Skeletal muscle satellite cell (primary cell): Measurements from ENCODE around the gene PTH1R.

Experiments used
- H3K27me3 ChIP-seq: 2 replicates; pipeline ENCODE4 v1.7.0; 2013; ENCODE audit warnings: low read length; ENCODE audit not compliant: control insufficient read depth, insufficient read depth
- H3K36me3 ChIP-seq: 2 replicates; pipeline ENCODE4 v1.7.0; 2013; ENCODE audit warnings: mild to moderate bottlenecking, control low read depth, low read length; ENCODE audit not compliant: insufficient read depth
- H3K4me1 ChIP-seq: 2 replicates; pipeline ENCODE4 v1.7.0; 2013; ENCODE audit warnings: low read length; ENCODE audit not compliant: control insufficient read depth, insufficient read depth
- H3K4me2 ChIP-seq: 2 replicates; pipeline ENCODE4 v1.7.0; 2013; ENCODE audit warnings: mild to moderate bottlenecking, low read length
- H3K4me3 ChIP-seq: 2 replicates; pipeline ENCODE4 v1.7.0; 2013; ENCODE audit warnings: low read length
- H3K9ac ChIP-seq: 2 replicates; pipeline ENCODE4 v1.7.0; 2013; ENCODE audit warnings: mild to moderate bottlenecking, low read depth, low read length, moderate library complexity
- H3K9me3 ChIP-seq: replicated peaks from 2 replicates; pipeline ENCODE4 v1.7.0; 2013; ENCODE audit warnings: mild to moderate bottlenecking, control low read depth, low read length

The PTH1R gene

DNA sequence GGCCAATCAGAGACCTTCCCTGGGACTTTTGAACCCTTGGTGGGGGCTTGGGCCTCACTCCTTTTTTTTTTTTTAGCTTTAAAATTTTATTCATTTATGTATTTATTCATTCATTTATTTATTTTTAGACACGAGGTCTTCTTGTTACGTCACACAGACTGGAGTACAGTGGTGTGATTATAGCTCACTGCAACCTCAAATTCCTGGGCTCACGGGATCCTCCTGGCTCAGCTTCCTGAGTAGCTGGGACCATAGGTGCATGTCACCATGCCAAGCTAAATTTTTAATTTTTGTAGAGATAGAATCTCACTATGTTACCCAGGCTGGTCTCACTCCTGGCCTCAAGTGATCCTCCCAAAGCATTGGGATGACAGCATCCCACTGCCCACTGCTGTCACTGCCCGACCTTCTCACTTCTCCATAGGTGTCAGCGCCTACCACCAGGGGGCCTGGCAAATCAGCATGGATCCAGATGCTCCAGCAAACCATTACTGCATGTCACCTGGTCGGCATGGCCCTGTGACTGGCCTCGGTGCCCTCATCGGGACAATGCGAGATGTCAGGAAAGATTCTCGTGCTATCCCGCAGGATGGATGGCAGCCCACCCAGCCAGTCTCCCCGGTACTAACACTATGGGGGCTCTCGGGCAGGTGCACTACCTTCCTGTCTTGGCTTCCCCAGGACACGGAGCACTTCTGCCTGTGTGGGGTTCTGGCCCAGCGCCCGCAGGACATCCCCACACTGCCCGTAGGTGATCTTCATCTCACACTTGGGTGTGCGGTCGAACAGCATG lies 17.3 kb upstream of the PTH1R start:
- H3K4me3 ChIP-seq = no peak overlapping the region
- peaks cover 2% of the 10 kb centered on the region for H3K4me1 ChIP-seq
- peaks cover 30% of the 10 kb centered on the region for H3K27me3 ChIP-seq
- no peaks in the 10 kb centered on the region for H3K9me3 ChIP-seq
- no peaks in the 10 kb centered on the region for H3K36me3 ChIP-seq
- H3K9ac ChIP-seq = no peak overlapping the region
- H3K4me2 ChIP-seq = no peak overlapping the region

- H3K4me3 ChIP-seq = no peak overlapping the region
- no peak overlapping the region for H3K4me2 ChIP-seq
- no peak overlapping the region for H3K9ac ChIP-seq
- peaks cover 2% of the 10 kb centered on the region for H3K4me1 ChIP-seq
- H3K27me3 ChIP-seq = peaks cover 26% of the 10 kb centered on the region
- no peaks in the 10 kb centered on the region for H3K9me3 ChIP-seq
- H3K36me3 ChIP-seq = no peaks in the 10 kb centered on the region
These were observed 16.5 kb upstream of the PTH1R start for GRCh38 chr3:46860810-46861604.

- no peak overlapping the region for H3K9ac ChIP-seq
- H3K4me2 ChIP-seq = no peak overlapping the region
- no peaks in the 10 kb centered on the region for H3K9me3 ChIP-seq
- H3K36me3 ChIP-seq = no peaks in the 10 kb centered on the region
- peaks cover 2% of the 10 kb centered on the region for H3K4me1 ChIP-seq
- no peak overlapping the region for H3K4me3 ChIP-seq
- peaks cover 25% of the 10 kb centered on the region for H3K27me3 ChIP-seq
These were observed 15.7 kb upstream of the PTH1R start for GRCh38 chr3:46861605-46862368.

DNA sequence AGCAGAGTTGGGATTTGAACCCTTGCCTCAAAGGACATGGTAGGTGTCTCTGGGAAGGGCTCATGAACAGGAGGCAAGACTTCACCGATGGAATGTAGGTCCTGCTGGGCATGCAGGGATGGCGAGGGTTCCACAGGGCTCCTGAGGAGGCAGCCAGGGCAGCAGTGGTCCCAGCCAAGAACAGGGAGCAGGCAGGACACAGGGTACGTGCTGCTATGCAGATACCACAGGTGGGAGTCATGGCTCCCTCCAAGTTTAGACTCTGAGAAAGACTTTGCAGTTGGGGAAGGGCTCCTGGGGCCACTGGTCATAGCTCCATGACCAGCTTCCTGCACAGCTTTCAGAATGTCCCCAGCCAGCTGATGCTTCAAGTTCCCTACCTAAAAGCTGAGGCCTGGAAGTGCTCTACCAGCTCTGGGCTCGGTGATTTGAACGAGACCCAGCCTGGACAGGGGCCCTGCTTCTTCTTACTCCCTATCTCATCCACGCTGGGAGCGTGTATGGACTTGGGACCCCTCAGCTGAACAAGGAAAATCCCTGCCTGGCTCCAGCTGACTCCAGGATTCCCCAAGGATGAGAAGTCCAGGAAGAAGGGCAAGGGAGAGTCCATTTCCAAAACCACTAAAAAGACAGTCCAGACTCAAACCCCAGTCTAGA lies 15.0 kb upstream of the PTH1R start:
- Histone ChIP-seq H3K9me3 (no peaks in the 10 kb centered on the region), H3K4me2 (no peak overlapping the region), H3K4me3 (no peak overlapping the region), H3K4me1 (peaks cover 2% of the 10 kb centered on the region), H3K36me3 (no peaks in the 10 kb centered on the region), H3K9ac (no peak overlapping the region), H3K27me3 (peaks cover 18% of the 10 kb centered on the region)

GRCh38 chr3:46863261-46863782 lies 14.2 kb upstream of the PTH1R start, which contains the start of gene MYL3:
TSS of gene MYL3 (minus strand) at chr3:46863444. CDS start at chr3:46863390, 54 bp downstream.
- H3K36me3 ChIP-seq = no peaks in the 10 kb centered on the region
- no peaks in the 10 kb centered on the region for H3K9me3 ChIP-seq
- no peak within 1 kb of the TSS for H3K9ac ChIP-seq
- H3K27me3 ChIP-seq = peaks cover 16% of the 10 kb centered on the region
- H3K4me2 ChIP-seq = no peak within 1 kb of the TSS
- no peak within 1 kb of the TSS for H3K4me3 ChIP-seq
- H3K4me1 ChIP-seq = peaks cover 2% of the 10 kb centered on the region

GRCh38 chr3:46864061-46864881 lies 13.2 kb upstream of the PTH1R start:
- H3K9ac ChIP-seq = no peak overlapping the region
- H3K4me3 ChIP-seq = no peak overlapping the region
- H3K9me3 ChIP-seq = no peaks in the 10 kb centered on the region
- no peaks in the 10 kb centered on the region for H3K36me3 ChIP-seq
- peaks cover 2% of the 10 kb centered on the region for H3K4me1 ChIP-seq
- H3K27me3 ChIP-seq = peaks cover 16% of the 10 kb centered on the region
- H3K4me2 ChIP-seq = no peak overlapping the region

DNA sequence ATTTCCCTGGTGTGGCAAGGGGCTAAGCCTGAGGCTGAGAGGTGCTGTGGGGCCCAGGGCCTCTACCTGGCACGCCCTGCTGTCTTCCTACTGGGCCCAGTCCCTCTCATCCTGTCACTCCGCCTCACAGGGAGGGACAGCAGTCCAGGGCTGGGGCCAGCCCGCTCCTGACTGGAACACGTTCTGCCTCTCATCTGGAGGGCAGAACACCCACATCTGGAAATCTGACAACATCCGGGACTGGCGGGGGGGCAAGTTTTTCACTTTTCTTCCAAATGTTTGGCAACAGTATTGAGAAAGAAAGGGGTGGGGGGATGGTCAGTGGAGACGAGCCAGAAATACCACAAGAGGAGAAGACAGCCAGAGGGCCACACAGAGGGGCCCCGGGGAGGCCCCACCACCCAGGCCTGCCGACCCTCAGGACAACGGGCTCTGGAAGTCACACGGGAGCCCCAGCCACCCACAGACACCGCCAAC lies 12.5 kb upstream of the PTH1R start:
- Histone ChIP-seq H3K36me3 (no peaks in the 10 kb centered on the region), H3K4me3 (no peak overlapping the region), H3K4me1 (peaks cover 2% of the 10 kb centered on the region), H3K9me3 (no peaks in the 10 kb centered on the region), H3K27me3 (peaks cover 24% of the 10 kb centered on the region), H3K9ac (no peak overlapping the region), H3K4me2 (no peak overlapping the region)

- Histone ChIP-seq H3K36me3 (no peaks in the 10 kb centered on the region), H3K9ac (no peak overlapping the region), H3K4me3 (no peak overlapping the region), H3K4me1 (peaks cover 2% of the 10 kb centered on the region), H3K27me3 (peaks cover 28% of the 10 kb centered on the region), H3K4me2 (no peak overlapping the region), H3K9me3 (no peaks in the 10 kb centered on the region)
These were observed 12.0 kb upstream of the PTH1R start for GRCh38 chr3:46865546-46865945.

- no peaks in the 10 kb centered on the region for H3K36me3 ChIP-seq
- no peak overlapping the region for H3K9ac ChIP-seq
- H3K9me3 ChIP-seq = no peaks in the 10 kb centered on the region
- no peak overlapping the region for H3K4me2 ChIP-seq
- H3K4me3 ChIP-seq = no peak overlapping the region
- H3K27me3 ChIP-seq = peaks cover 34% of the 10 kb centered on the region
- peaks cover 2% of the 10 kb centered on the region for H3K4me1 ChIP-seq
These were observed 11.4 kb upstream of the PTH1R start for GRCh38 chr3:46866032-46866595.
